K562 (cell line): ENCODE data around the gene XAB2. TPM values are rescaled to one million over a fixed set of nuclear protein-coding genes. Genes with fewer than 3 reads are reported as not detected.
A peak's percentile ranks its signal among the peaks of the same experiment; 100 is the strongest.

Experiments
- ATAC-seq: fragments of 200-7000 bp; cut with Tn5 transposase; 3 replicates; pipeline ENCODE4 v1.9.1; 2020; ENCODE audit warnings: moderate library complexity
- BruUV-seq: library from RNA; stranded (reverse); fragments of 400-500 nt; replicated peaks from 2 replicates; lab custom pipeline; 2021; lab: Mats Ljungman, UMichigan
- CTCF ChIA-PET: fragments of 300-600 bp; formaldehyde crosslinking; extraction: SDS; loops from one replicate; lab custom pipeline; 2021; ENCODE audit warnings: low intra/inter-chr PET ratio; lab: Yijun Ruan, JAX
- POLR2A ChIA-PET: fragments of 300-600, 350-650 bp; sonication (Branson Sonifier 250); formaldehyde crosslinking; extraction: SDS; loops from one replicate; lab custom pipeline; 2021; ENCODE audit warnings: antibody characterized with exemption, inconsistent platforms; lab: Yijun Ruan, JAX
- DNase-seq, 4 experiments: peaks; one replicate each; pipeline versions ENCODE4 v3.0.0 to v3.0.0-alpha.2; 2011 to 2018; ENCODE audit warnings: low spot score in 3 of 4, mixed read lengths in 3 of 4; ENCODE audit errors: extremely low read depth in 1 of 4
- FAIRE-seq: peaks from 2 replicates; lab custom pipeline; 2011; peaks lifted over from hg19 to GRCh38; lab: Jason Lieb, UNC
- H2AFZ ChIP-seq: 2 replicates; pipeline ENCODE4 v1.6.0; 2011; ENCODE audit warnings: low read depth, low read length, control low read depth, inconsistent platforms
- H3K27ac ChIP-seq: fragments of 200-600 bp; 3 replicates; pipeline ENCODE4 v1.8.0; 2011; ENCODE audit warnings: low read depth, mild to moderate bottlenecking, control low read depth, inconsistent platforms, low read length, moderate library complexity, mixed read lengths; ENCODE audit errors: extremely low read depth
- H3K27me3 ChIP-seq, 2 experiments: fragments of 300-600 bp in 1 of 2; 2 replicates in 1 of 2; 3 replicates in 1 of 2; pipeline versions ENCODE4 v1.6.0 to v1.8.0; 2011; ENCODE audit warnings: inconsistent platforms in 2 of 2, low read length in 2 of 2, mild to moderate bottlenecking in 1 of 2, mixed read lengths in 1 of 2, moderate library complexity in 1 of 2; ENCODE audit not compliant: control insufficient read depth in 2 of 2, insufficient read depth in 2 of 2
- H3K36me3 ChIP-seq: fragments of 300-600 bp; 3 replicates; pipeline ENCODE4 v1.8.0; 2011; ENCODE audit warnings: mild to moderate bottlenecking, low read length, inconsistent platforms; ENCODE audit not compliant: control insufficient read depth, insufficient read depth
- H3K4me1 ChIP-seq, 2 experiments: fragments of 200-600 bp in 1 of 2; replicated peaks in 1 of 2; 2 replicates in 1 of 2; 3 replicates in 1 of 2; pipeline versions ENCODE4 v1.5.1 to v1.8.0; 2011; ENCODE audit warnings: inconsistent platforms in 2 of 2, low read length in 2 of 2, mild to moderate bottlenecking in 1 of 2, mixed read lengths in 1 of 2, moderate library complexity in 1 of 2; ENCODE audit not compliant: control insufficient read depth in 2 of 2, insufficient read depth in 2 of 2
- H3K4me2 ChIP-seq: 2 replicates; pipeline ENCODE4 v1.6.1; 2011; ENCODE audit warnings: low read length, control low read depth, inconsistent platforms, mixed read lengths; ENCODE audit not compliant: insufficient read depth
- H3K4me3 ChIP-seq: fragments of 200-600 bp; sonication (generic), shearing (Covaris generic); 2 replicates; pipeline ENCODE4 v1.5.1; 2016; ENCODE audit warnings: control low read depth, inconsistent platforms
- H3K79me2 ChIP-seq: fragments of 200-600 bp; 3 replicates; pipeline ENCODE4 v1.8.0; 2011; ENCODE audit warnings: low read length, inconsistent platforms; ENCODE audit not compliant: control insufficient read depth, insufficient read depth
- H3K9ac ChIP-seq, 2 experiments: 2 replicates each; pipeline versions ENCODE4 v1.6.0 to v1.6.1; 2011; ENCODE audit warnings: low read depth in 2 of 2, low read length in 2 of 2, control low read depth in 1 of 2, inconsistent platforms in 1 of 2, mild to moderate bottlenecking in 1 of 2, mixed read lengths in 1 of 2; ENCODE audit not compliant: insufficient read depth in 1 of 2
- H3K9me1 ChIP-seq: one replicate; pipeline ENCODE4 v1.6.0; 2011; ENCODE audit warnings: inconsistent platforms, mild to moderate bottlenecking, low read length, moderate library complexity; ENCODE audit not compliant: control insufficient read depth, insufficient read depth
- H3K9me3 ChIP-seq: replicated peaks from 2 replicates; pipeline ENCODE4 v1.5.1; 2011; ENCODE audit warnings: low read depth, low read length, inconsistent platforms; ENCODE audit not compliant: control insufficient read depth, insufficient read depth
- H4K20me1 ChIP-seq: replicated peaks from 2 replicates; pipeline ENCODE4 v1.6.1; 2011; ENCODE audit warnings: low read length, inconsistent platforms, mixed read lengths; ENCODE audit not compliant: control insufficient read depth, insufficient read depth
- POLR2G ChIP-seq: fragments of 200-400 bp; formaldehyde crosslinking; IDR thresholded peaks from 2 replicates; pipeline ENCODE4 v1.6.1; 2017; ENCODE audit warnings: low read depth, mild to moderate bottlenecking, antibody characterized with exemption, low read length, moderate library complexity
- RBBP5 ChIP-seq: fragments of 200-600 bp; sonication (generic); IDR thresholded peaks from 2 replicates; pipeline ENCODE4 v1.6.1; 2012; ENCODE audit warnings: borderline replicate concordance, mild to moderate bottlenecking, low read length, control low read depth, inconsistent platforms; ENCODE audit not compliant: insufficient read depth, poor library complexity, severe bottlenecking
- RBFOX2 ChIP-seq: fragments of 200-400 bp; formaldehyde crosslinking; IDR thresholded peaks from 2 replicates; pipeline ENCODE4 v1.6.1; 2017; ENCODE audit warnings: low read depth, mild to moderate bottlenecking, low read length, moderate library complexity
- U2AF1 ChIP-seq: fragments of 200-400 bp; formaldehyde crosslinking; optimal IDR thresholded peaks from 2 replicates; pipeline ENCODE3; 2017; ENCODE audit warnings: mild to moderate bottlenecking, low read depth, low read length, moderate library complexity
- ZSCAN29 ChIP-seq: fragments of 450-650 bp; IDR thresholded peaks from 2 replicates; pipeline ENCODE4 v1.6.1; 2017
- WGBS: fragments of 100-300 bp; shearing (Covaris generic); methylation state at CpG from one replicate; pipeline ENCODE4 v1.1.6; 2016; ENCODE audit warnings: low coverage, mixed read lengths; ENCODE audit not compliant: insufficient coverage; ENCODE audit errors: missing lambda C conversion rate; 5-methylcytosine and 5-hydroxymethylcytosine counted together
- in situ Hi-C: fragments of 300-500 bp; cut with MboI; formaldehyde crosslinking; loops from 4 replicates; pipeline ENCODE4 v1.15.0; 2018; ENCODE audit warnings: inconsistent platforms, mixed read lengths
- intact Hi-C: fragments of 100-400 bp; cut with micrococcal nuclease; formaldehyde crosslinking; loops from 2 replicates; pipeline ENCODE4 v1.14.2; 2022
- polyA plus RNA-seq, 8 experiments: library from polyadenylated mRNA; depleted of rRNA in 4 of 8; stranded (reverse) in 5 of 8; unstranded in 3 of 8; fragments of >200 nt; fragmentation: Nextera tagmentation in 2 of 8; fragmentation: Illumina TruSeq in 1 of 8; extraction: Ambion mirVana in 2 of 8; extraction: Trizol in 1 of 8; gene quantifications; 2 replicates each; pipeline versions ENCODE4 v1.2.1 to v1.2.3, GENCODE V29; 2011 to 2014; ENCODE audit warnings: inconsistent platforms in 1 of 8, missing spikeins in 1 of 8
- total RNA-seq, 7 experiments: library from RNA; depleted of rRNA in 6 of 7; stranded (reverse); fragments of >200 nt in 6 of 7; fragmentation: Illumina TruSeq in 2 of 7; extraction: Trizol in 2 of 7; gene quantifications; 2 replicates each; pipeline versions ENCODE4 v1.2.1 to v1.2.3, GENCODE V29; 2011 to 2021; ENCODE audit warnings: low replicate concordance in 1 of 7
- TF ChIP-seq, protein P1 (sequence below): fragments of 250-450 bp; sonication (Bioruptor Pico); IDR thresholded peaks from 2 replicates; pipeline ENCODE4 v1.4.0; 2020

XAB2 gene
- total and polyA plus RNA-seq, 9 of the 15 experiments (the other 6 are each of a cell fraction or from before 2014, with no cell fraction given): 0.21 to 58.3 (median 20.0) TPM

DNA sequence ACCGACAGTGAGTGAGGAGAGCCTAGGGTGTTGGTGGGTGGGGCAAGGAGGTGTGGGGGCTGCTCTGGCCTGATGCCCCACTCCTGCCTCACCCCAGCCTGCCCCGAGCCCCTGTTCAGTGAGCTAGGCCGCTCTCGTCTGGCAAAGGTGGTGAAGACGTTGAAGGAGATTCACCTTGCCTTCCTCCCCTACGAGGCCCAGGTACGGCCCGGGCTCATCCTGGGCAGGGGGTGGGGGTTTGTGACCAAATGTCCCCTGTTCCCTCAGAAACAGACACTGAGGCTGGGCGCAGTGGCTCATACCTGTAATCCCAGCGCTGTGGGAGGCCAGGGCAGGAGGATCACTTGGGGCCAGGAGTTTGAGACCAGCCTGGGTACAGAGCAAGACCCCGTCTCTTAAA lies 11.5 kb upstream of the XAB2 start:
- intact Hi-C loops (no loop called here), in situ Hi-C loops (no loop called here)
- Histone ChIP-seq H3K9ac (no peak overlapping the region), H3K27me3 (no peaks in the 10 kb centered on the region; a peak in 1 of 5 replicates), H3K4me3 (no peak overlapping the region), H3K4me1 (peaks cover 9 to 76% of the 10 kb centered on the region in 2 experiments; a peak in 4 of 5 replicates), H3K79me2 (peaks cover 40% of the 10 kb centered on the region), H3K27ac (no peak overlapping the region), H4K20me1 (peaks cover 21% of the 10 kb centered on the region), H3K9me3 (peaks cover 6% of the 10 kb centered on the region; the same call in 1 of the 2 replicates), H3K9me1 (no peaks in the 10 kb centered on the region), H3K36me3 (peaks cover 59% of the 10 kb centered on the region; the same call in 2 of the 3 replicates), H2AFZ (no peak overlapping the region), H3K4me2 (no peak overlapping the region)
- no peak for DNase-seq
- no peak for FAIRE-seq
- no peak for TF ChIP-seq ZSCAN29
- peak; percentile 33; the same call in 1 of the 2 replicates for TF ChIP-seq RBFOX2
- TF ChIP-seq, protein P1, sequence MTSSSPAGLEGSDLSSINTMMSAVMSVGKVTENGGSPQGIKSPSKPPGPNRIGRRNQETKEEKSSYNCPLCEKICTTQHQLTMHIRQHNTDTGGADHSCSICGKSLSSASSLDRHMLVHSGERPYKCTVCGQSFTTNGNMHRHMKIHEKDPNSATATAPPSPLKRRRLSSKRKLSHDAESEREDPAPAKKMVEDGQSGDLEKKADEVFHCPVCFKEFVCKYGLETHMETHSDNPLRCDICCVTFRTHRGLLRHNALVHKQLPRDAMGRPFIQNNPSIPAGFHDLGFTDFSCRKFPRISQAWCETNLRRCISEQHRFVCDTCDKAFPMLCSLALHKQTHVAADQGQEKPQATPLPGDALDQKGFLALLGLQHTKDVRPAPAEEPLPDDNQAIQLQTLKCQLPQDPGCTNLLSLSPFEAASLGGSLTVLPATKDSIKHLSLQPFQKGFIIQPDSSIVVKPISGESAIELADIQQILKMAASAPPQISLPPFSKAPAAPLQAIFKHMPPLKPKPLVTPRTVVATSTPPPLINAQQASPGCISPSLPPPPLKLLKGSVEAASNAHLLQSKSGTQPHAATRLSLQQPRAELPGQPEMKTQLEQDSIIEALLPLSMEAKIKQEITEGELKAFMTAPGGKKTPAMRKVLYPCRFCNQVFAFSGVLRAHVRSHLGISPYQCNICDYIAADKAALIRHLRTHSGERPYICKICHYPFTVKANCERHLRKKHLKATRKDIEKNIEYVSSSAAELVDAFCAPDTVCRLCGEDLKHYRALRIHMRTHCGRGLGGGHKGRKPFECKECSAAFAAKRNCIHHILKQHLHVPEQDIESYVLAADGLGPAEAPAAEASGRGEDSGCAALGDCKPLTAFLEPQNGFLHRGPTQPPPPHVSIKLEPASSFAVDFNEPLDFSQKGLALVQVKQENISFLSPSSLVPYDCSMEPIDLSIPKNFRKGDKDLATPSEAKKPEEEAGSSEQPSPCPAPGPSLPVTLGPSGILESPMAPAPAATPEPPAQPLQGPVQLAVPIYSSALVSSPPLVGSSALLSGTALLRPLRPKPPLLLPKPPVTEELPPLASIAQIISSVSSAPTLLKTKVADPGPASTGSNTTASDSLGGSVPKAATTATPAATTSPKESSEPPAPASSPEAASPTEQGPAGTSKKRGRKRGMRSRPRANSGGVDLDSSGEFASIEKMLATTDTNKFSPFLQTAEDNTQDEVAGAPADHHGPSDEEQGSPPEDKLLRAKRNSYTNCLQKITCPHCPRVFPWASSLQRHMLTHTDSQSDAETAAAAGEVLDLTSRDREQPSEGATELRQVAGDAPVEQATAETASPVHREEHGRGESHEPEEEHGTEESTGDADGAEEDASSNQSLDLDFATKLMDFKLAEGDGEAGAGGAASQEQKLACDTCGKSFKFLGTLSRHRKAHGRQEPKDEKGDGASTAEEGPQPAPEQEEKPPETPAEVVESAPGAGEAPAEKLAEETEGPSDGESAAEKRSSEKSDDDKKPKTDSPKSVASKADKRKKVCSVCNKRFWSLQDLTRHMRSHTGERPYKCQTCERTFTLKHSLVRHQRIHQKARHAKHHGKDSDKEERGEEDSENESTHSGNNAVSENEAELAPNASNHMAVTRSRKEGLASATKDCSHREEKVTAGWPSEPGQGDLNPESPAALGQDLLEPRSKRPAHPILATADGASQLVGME (CRISPR knock-in tag): no peak
- TF ChIP-seq U2AF1: no peak
- TF ChIP-seq POLR2G: peak; percentile 3; the same call in 1 of the 2 replicates
- no peak for TF ChIP-seq RBBP5
- no peak for ATAC-seq
- ChIA-PET POLR2A (interaction anchor here (1.0 kb wide), 1 partner anchor 35 kb away, joined by 4 read pairs; no protein-coding TSS in a partner anchor), CTCF (no interaction called here)
- no TSS peak for BruUV-seq
- WGBS: 96% methylated on average over 8 of the region's 11 CpGs
